ENCODE data around the gene PIK3R1. TPM values are rescaled to one million over a fixed set of nuclear protein-coding genes. Genes with fewer than 3 reads are reported as not detected.

Gene PIK3R1
- polyA plus RNA-seq, 1 experiment, result 7.6 TPM

DNA sequence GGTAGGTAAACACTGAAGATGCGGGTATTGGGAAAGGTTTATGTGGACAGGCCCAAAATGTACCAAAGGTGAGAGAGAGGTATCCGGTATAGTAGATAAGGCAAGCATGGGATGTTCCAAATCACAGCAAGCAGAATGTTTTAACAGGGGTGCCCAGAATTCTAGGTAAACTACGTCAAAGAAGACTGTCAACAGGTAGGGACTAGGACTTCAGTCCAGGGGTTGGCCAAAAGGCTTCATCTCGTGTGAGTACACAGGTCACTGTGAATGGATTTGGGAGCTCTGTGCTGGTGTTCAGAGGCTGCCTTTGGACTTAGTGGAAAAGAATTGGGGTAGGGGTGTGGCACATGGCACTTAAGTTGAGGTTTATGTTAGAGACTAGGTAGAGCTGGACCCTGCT lies 66.4 kb downstream of the PIK3R1 start:
- ChIA-PET POLR2A (no interaction called here), CTCF (no interaction called here)
- no peaks in the 10 kb centered on the region for H3K27me3 ChIP-seq (ENCODE audit: control insufficient read depth, insufficient read depth, low read length)
- TF ChIP-seq, protein P1, sequence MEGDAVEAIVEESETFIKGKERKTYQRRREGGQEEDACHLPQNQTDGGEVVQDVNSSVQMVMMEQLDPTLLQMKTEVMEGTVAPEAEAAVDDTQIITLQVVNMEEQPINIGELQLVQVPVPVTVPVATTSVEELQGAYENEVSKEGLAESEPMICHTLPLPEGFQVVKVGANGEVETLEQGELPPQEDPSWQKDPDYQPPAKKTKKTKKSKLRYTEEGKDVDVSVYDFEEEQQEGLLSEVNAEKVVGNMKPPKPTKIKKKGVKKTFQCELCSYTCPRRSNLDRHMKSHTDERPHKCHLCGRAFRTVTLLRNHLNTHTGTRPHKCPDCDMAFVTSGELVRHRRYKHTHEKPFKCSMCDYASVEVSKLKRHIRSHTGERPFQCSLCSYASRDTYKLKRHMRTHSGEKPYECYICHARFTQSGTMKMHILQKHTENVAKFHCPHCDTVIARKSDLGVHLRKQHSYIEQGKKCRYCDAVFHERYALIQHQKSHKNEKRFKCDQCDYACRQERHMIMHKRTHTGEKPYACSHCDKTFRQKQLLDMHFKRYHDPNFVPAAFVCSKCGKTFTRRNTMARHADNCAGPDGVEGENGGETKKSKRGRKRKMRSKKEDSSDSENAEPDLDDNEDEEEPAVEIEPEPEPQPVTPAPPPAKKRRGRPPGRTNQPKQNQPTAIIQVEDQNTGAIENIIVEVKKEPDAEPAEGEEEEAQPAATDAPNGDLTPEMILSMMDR (IDR thresholded peaks at IDR 0.05; ENCODE audit: low read depth, low read length), result no peak
- no peak overlapping the region for H3K4me3 ChIP-seq (ENCODE audit: low read depth, low read length)
- DNase-seq (ENCODE audit: low read depth, low spot score), result no peak
- no peaks in the 10 kb centered on the region for H3K9me3 ChIP-seq (ENCODE audit: control insufficient read depth, insufficient read depth, low read length)
- no peak overlapping the region for H3K27ac ChIP-seq (ENCODE audit: low read depth, low read length)

DNA sequence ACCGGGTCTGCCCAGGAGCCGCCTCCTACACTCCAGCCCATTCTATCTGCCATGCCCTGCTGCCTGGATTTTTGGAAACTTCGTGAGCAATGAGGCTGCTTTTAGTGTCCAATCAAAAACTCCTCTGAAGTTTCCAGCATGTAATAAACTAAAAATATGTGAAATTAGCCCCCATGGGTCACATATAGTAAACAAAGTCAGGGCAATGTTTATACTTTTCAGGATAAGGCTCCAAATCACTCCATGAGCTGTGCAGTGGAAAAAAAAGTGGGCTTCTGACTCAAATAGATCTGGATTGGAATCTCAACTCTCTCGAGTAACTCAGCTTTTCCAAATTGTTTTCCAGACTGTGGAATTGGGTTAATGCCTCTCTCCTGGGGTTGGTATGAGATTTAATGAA lies 68.2 kb downstream of the PIK3R1 start:
- POLR2A ChIA-PET, result no interaction called here
- TF ChIP-seq, protein P1 (IDR thresholded peaks at IDR 0.05; ENCODE audit: low read depth, low read length), result no peak
- Histone ChIP-seq H3K27me3 (ENCODE audit: control insufficient read depth, insufficient read depth, low read length) (no peaks in the 10 kb centered on the region), H3K27ac (ENCODE audit: low read depth, low read length) (no peak overlapping the region), H3K9me3 (ENCODE audit: control insufficient read depth, insufficient read depth, low read length) (no peaks in the 10 kb centered on the region), H3K4me3 (ENCODE audit: low read depth, low read length) (no peak overlapping the region)
- DNase-seq (ENCODE audit: low read depth, low spot score), result no peak
- CTCF ChIA-PET, result interaction anchor here (0.6 to 1.8 kb wide), 2 partner anchors 177 to 1044 kb away, joined by 3 to 6 read pairs; no protein-coding TSS in a partner anchor

DNA sequence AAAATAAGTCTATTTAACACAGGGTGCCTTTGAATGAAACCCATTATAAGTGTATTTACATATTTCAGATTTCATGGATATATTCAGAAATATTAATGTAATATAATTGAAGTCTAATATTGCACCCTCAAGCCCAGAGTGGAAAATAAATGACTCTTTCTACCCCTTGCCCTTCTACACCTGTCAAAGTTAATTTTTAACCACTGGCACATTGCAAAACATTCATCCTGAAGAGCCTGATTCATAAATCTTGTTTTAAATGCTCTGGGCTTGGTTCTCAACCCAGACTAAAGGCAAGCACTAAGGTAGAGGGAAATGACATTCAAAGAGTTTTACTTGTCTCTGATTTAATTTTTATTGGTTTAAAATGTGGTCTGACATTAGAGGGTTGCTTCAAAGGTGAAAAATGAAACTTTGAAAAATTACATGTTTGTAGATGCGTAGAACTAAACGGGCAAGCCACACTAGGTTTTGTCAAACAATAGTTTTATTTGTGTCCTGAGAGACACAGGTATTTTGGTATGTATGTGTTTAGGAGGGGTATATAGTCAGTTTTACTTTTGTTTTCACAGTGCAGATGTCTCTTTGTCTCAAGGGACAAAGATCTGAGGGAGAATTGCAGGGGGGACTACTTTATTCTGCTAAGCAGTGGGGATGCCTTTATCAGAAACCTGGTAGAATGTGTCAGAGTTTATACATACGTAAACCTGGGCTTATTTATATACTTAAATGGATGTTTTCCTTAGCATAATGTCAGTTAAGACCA lies 69.7 kb downstream of the PIK3R1 start:
- ChIA-PET CTCF (interaction anchor here (0.6 to 3.3 kb wide), 28 partner anchors 9 to 764 kb away, joined by 3 to 52 read pairs (median 6); no protein-coding TSS in a partner anchor), POLR2A (no interaction called here)
- TF ChIP-seq, protein P1 (IDR thresholded peaks at IDR 0.05; ENCODE audit: low read depth, low read length), result no peak
- H3K4me3 ChIP-seq (ENCODE audit: low read depth, low read length), result no peak overlapping the region
- H3K27ac ChIP-seq (ENCODE audit: low read depth, low read length), result no peak overlapping the region
- no peaks in the 10 kb centered on the region for H3K27me3 ChIP-seq (ENCODE audit: control insufficient read depth, insufficient read depth, low read length)
- H3K9me3 ChIP-seq (ENCODE audit: control insufficient read depth, insufficient read depth, low read length), result no peaks in the 10 kb centered on the region
- no peak for DNase-seq (ENCODE audit: low read depth, low spot score)

DNA sequence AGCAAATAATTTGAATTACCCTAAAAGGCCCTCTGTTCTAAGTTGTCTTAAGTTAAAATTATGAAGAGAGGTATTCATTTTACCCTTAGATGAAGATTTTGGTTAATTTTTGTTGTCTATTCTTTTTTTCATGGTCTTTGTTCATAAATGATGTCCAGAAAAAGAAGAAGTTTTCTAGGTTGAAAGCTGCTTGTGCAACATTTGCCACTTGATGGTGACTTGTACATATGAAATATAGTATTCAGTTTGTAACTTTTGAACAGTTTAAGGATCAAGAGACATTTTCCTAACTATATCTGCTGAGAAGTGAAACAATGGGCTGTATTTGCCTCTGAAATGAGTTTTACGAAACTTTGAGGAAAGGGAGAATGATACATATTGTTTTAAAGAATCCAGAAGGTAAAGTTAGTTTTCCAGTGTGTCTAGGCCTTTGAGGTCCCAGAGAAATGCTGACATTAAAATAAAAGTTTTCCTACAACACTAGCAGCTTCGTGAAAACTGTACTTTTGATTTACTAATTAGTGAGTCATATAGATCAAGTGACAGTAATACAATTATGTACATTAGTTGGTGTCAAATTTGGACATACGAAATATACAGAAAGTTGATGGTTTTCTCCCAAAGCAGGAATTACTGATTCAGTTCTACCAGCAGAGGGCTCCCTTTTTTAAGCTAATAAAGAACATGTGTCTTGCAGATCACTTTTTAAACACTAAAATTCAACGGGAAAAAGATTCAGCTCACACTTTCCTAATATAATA lies 70.5 kb downstream of the PIK3R1 start:
- DNase-seq (ENCODE audit: low read depth, low spot score), result no peak
- H3K9me3 ChIP-seq (ENCODE audit: control insufficient read depth, insufficient read depth, low read length), result no peaks in the 10 kb centered on the region
- H3K27me3 ChIP-seq (ENCODE audit: control insufficient read depth, insufficient read depth, low read length), result no peaks in the 10 kb centered on the region
- no peak overlapping the region for H3K4me3 ChIP-seq (ENCODE audit: low read depth, low read length)
- TF ChIP-seq, protein P1 (IDR thresholded peaks at IDR 0.05; ENCODE audit: low read depth, low read length), result peak; percentile 74
- ChIA-PET POLR2A (no interaction called here), CTCF (interaction anchor here (0.5 to 3.3 kb wide), 63 partner anchors 8 to 1678 kb away, joined by 3 to 52 read pairs (median 4); no protein-coding TSS in a partner anchor)
- H3K27ac ChIP-seq (ENCODE audit: low read depth, low read length), result no peak overlapping the region

DNA sequence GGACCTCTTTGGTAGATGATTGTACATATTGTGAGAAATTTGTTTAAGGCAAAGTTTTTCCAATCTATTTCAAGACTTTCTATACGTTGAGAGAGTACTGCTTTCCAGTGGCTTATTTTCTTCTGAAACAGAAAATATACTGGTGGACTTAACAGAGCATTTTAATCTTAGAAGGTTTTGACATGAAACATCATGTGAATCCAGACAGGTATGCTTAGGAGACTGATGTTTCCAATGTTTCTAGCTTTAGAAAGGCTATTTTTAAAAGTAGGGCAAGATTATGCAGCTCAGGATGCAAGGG lies 71.0 kb downstream of the PIK3R1 start:
- POLR2A ChIA-PET, result no interaction called here
- no peaks in the 10 kb centered on the region for H3K27me3 ChIP-seq (ENCODE audit: control insufficient read depth, insufficient read depth, low read length)
- H3K27ac ChIP-seq (ENCODE audit: low read depth, low read length), result no peak overlapping the region
- no peak overlapping the region for H3K4me3 ChIP-seq (ENCODE audit: low read depth, low read length)
- DNase-seq (ENCODE audit: low read depth, low spot score), result no peak
- no peaks in the 10 kb centered on the region for H3K9me3 ChIP-seq (ENCODE audit: control insufficient read depth, insufficient read depth, low read length)
- TF ChIP-seq, protein P1 (IDR thresholded peaks at IDR 0.05; ENCODE audit: low read depth, low read length), result no peak
- CTCF ChIA-PET, result interaction anchor here (0.5 to 3.3 kb wide), 63 partner anchors 8 to 1679 kb away, joined by 3 to 52 read pairs (median 4); no protein-coding TSS in a partner anchor

Measured in AG04450 (cell line).